ENCODE results near the gene CDH23.

Gene CDH23

DNA sequence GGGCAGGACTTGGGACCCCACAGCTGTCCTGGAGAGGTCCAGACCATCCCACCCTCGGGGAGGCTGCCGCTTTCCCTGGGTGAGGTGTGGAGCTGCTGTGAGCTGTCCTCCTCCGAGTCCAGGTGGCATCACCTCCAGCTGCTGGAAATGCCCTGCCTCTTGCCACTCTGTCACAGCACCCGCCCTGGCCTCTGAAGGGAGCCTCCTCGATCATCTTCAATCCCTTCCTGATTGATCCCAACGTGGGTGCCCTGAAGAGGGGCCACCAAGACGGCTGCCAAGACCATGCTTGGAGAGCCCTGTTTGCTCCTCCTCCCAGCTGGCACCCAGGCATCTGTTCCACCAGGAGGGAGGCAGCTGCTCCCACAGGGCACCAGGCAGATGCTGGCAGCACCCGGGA is 318.3 kb downstream of the CDH23 start:
- no peak for DNase-seq

DNA sequence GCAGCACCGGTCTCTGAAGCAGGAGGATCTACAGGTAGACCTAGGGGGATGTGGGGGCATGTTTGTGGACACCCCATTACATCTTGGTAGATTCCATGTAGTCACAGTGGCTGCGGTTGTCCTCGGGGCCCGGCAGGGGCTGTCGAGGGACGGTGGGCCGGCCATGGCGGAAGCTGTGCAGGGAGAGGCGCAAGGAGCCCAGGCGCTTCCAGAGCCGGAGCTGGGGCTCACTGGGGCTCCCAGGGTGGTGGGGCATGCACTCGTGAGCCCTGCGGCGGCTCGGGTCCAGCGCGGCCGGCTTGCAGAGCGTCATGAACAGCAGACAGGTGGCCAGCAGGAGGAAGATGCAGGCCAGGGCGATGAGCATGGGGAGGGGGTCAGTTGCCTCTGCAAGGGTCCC is 319.1 kb downstream of the CDH23 start:
- no peak for DNase-seq

DNA sequence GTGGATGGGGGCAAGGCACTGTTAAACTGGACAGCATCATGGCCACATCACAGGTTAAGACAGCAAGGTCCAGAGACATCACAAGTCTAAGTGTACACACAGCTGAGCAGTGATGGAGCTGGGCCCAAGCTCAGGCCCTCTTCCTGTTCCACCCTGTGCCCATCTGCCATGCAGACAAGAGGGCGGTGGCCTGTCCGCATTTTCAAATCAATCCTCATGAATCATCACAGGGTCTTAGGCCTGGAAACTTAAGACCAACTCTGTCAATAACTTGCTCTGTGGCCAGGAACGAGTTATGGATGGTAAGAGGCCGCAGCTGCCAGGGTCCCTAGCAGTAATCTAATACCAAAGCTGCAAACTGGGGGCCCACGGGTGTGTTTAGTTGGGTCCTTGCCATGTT is 319.7 kb downstream of the CDH23 start:
- DNase-seq: no peak

DNA sequence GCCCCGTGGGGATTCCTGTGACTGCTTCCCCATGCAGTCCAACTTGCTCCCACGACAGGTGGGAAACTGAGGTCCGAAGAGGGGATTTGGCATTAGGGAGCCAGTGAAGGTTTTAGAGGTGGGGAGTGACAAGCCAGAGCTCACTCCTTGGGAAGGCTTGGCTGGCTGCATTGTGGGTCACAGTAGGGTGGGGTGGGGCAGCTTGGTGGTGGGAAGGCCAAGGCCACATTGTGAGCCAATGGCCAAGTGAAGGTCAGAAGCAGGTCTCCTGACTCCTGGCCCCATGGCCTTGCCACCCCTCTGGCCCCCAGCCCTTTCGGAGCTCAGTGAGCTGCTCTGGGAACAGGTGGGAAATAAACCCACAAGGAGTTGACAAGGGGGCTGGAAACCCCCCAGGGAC is 320.3 kb downstream of the CDH23 start:
- DNase-seq: no peak

DNA sequence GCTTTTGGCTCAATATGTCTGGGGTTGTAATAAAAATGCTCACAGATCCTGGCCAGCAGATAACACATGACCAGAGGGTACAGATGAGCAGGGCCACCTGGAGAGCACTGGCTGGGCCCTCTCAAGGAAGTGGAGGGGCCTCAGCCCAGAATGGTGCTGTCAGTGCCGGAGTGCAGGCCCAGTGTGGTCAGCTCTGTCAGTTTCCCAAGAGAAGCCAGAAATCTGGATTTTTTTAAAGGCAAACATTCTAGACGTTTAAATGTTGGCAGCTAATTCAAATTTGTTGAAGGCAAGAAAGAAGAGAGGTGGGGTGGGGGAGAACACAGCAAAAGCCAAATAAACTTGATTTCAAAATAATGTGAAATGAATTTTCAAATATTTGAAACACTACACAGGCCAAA is 320.8 kb downstream of the CDH23 start:
- no peak for DNase-seq

DNA sequence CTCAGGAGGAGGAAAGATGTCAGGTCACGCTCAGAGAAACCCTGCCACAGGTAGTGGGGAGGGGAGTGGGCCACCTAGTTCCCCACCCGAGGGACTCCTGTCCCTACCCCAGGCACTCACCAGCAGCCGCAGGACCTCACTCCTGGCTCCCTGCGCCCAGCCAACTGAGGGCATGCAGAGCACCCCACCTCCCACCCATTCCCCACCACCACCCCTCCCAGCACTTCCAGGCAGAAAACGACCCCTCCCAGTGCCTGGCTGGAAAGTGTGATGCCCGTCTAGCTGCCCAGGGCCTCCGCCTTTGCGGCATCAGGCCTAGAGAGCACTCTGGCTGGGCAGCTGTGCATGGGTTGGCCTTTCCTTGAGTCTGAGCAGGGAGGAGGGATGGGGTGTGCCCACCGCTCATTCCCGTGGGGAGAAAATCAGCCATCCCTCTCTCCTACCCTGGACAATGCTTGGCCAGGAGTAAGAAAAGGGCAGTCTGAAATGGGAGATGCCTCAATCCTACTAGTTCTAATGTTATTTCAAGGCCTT is 321.5 kb downstream of the CDH23 start:
- no peak for DNase-seq

DNA sequence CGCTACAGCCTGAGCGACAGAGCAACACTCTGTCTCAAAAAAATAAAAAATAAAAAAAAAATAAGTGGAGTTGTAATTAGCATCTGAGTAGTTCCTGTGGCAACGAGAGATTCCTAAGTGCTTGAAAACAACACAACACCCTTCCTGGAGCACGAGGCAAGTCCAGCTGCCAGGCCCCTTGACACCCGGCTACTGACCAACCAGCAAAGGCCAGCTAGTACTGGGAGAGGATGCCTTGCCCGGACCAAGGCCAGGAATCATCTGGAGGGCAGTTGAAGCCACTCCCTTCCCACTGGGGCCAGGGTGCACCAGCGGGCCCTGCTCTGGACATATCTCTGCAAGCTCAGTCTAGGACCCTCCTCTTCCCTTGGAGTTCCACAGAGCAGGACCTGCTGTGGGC is 322.3 kb downstream of the CDH23 start:
- peak; percentile 9 for DNase-seq

DNA sequence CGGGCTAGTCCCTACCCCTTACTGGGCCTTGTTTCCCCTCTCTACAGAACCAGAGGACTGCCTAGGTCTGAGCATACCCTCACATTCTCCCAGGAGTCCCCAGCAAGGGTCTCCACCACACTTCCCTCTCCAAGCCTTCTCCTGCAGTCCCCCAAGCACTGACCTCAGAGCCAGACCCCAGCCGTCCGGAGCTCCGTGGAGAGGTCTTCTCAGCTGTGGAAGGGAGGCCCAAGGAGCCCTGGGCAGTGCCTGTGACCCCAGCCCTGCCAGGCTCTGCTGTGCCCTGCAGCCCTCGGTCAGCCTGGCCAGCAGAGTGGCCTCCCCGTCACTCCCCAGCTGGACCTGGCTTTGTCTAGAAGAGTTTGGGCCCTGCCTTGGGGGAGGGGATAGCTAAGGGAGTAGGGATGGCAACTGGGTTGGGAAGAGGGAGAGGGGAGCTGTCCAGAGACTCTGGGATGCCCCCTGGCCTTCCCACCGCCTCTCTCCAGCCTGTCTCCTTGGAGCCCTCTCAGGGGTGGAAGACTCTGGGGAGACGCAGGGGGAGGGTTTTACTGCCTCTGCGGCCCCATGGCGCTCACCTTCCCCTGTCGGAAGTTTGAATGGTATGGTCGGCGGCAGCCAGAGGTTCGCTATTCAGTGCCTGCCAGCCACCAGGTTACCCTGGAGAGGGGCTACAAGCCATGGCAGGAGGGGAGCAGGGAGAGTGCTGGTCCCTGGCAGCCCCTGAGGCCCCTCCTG is 322.9 kb downstream of the CDH23 start, which contains the start of gene C10orf105:
C10orf105 (minus strand) TSS at position 315 of the 738 bp plus-strand sequence. CDS start 3,441 bp downstream, outside the sequence.
- DNase-seq: no peak

DNA sequence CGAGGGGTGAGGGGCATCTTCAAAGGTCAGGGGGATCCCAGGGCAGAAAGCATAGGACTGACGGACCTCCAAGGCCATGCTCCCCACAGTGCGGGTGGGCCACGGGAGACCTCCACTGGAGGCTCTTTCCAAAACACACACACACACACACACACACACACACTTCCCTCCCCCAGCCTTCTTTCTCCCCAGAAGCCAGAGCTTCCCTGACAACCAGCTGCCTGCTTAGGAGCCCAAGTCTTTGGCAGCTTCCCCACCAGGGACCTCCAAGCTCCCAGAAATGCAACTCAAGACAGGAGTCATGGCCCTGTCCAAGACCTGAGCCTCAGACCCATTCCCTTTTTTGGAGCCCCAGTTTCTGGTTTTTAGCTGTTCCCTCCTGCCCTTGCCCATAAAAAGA is 323.6 kb downstream of the CDH23 start:
- DNase-seq: no peak

DNA sequence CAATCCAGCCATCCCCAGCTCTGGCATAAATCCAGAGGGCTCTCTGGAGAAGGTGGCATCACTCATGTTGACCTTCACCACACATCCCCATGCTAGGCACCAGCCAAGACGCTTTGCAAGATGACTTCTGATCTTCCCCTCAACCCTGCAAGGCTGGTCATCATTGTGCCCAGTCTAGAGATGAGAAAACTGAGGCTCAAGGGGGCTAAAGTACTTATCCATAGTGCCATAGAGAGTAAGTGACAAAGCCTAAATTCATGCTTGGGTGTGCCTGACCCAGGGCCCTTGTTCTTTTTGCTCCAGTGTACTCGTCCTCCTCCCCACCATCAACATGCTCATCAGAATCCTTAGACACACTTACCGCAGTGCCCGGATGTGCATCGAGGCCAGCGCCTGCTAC is 324.6 kb downstream of the CDH23 start:
- no peak for DNase-seq

DNA sequence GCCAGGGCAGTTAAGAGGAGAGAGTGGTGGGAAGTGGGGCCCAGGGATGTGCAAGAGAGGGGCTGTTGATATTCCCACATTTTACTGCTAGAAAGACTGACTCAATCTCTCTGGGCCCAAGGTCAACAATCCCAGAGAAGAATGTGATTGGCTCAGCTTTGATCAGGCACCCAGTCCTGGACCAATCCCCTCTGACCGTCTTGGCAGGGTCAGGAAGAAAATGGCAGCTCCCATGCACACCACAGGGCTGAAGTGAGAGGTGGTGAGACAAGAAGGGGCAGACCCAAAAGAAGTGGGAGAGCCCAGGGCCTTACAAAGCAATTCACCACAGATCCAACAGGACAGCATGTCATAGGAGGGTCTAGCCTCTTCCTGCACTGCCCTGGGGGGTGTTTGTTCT is 326.1 kb downstream of the CDH23 start:
- no peak for DNase-seq

DNA sequence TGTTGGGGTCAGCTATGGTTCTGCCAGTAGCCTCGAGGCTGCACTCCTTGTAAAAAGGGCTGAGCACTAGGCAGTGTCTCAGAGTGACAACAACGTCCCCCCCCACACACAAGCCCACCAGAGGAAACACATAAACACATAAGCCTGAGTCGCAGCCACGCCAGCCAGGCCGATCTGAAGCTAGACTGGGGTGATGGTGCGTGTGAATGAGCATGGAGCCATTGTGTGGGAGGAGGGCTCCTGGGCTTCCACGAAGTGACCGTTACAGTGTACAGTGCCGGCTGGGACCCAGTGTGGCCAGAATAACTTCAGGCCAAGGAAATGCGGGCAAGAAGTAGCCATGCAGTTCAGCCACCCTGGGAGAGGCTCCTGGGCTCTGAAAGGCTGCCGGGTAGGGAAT is 326.6 kb downstream of the CDH23 start:
- DNase-seq: no peak

DNA sequence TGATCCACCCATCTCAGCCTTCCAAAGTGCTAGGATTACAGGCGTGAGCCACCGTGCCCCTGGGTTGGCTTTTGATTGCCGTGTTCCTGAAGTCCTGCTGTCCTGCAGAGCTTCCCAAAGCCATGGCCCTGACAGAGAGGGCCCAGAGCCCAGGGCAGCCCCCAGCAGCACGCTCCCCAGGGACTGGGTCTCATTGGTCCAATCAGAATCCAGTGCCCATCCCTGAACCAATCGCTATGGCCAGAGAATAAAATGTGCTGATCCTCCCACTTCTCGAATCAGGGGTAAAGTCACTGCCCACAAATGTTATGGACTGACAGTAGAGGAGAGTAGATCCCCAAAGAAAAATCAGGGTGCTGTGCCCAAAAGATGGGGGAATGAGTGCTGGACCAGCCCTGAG is 327.8 kb downstream of the CDH23 start:
- DNase-seq: no peak

DNA sequence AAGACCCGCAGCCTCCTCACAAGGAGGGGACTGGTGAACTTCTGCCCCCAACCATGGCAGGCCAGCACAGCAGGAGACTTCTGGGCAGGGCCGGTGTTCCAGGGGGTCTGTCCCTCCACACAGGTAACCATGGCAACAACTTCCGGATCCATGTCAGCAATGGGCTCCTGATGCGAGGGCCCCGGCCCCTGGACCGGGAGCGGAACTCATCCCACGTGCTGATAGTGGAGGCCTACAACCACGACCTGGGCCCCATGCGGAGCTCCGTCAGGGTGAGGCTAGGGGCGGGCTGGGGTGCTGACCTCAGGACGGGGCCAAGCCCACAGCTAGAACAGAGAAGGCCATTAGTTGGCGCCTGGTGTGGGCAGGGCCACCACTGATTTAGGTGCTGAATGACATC is 328.5 kb downstream of the CDH23 start:
- no peak for DNase-seq

DNA sequence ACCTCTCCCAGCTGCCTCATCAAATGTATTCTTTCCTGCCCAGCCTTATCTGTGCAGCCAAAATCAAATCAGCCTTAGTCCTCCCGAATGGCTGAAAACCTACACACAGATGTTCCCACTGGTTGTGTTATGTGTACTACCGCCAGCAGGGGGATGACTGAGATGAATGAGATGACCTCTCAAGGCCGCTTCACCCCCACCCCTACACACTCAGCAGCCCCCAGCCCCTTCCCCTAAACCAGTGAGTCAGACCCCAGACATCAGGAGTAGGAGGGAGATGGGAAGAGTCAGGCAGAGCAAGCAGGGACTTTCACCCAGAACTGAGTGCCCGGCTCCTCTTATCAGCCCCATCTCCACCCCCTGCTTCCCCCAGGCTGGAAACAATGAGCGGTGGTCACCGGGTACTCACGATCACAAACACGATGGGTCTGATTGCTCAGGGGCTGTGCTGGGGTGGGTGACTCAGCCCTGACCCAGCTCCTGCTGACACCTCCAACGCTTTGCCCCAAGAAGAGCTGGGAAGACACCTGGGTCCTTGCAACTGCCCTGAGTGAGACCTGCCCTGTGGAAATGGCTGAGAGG is 329.4 kb downstream of the CDH23 start:
- DNase-seq: peak; percentile 30

DNA sequence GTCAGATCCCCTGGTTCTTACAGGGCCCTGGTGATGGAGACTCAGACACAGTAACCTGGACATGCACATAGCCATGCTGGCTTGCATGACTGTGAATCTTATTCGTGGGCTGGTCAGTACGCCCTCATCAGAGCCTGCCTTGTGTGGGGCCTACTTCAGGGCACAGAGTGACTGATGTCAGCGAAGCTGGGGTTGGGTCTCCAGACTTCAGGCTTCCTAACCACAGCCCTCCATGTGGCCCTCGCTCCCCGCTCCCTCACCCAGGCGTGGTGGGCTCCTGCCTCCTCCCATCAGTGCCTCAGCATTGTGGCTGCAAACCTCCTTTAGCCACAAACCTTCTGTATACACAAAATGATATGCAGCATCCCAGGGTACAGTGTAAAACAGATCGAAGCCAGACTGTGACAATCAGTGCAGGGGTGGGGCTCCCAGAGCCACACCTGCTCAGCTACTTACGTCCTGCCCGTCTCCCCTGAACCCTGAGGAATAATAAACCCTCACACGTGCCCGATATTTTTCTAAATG is 329.9 kb downstream of the CDH23 start:
- no peak for DNase-seq

DNA sequence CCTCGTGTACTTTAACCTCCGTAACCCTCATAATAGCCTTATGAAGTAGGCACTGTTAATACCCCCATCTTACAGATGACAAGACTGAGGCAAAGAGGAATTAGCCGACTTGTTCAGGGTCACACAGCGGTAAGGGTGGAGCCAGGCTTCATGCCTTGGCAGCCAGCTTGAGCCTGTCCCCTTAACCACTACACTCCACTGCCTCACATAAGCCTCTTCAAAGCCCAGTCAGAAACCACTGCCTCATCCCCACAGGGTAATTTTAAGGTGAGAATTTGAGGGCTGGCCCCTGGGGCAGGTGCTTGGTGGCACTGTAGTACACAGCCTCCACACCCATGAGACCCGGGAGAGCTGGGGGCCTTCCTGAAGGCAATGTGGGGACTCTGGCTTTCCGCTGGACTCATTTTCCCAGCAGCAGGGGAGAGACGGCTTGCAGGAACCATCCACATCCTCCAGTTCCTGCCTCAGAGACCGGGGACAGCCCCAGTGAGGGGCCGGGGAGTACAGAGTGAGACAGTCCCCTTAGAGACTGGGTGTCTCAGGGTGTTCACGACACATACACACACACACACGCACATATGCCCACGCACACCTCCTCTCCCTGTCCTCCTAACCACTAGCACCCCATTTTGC is 330.5 kb downstream of the CDH23 start:
- no peak for DNase-seq

DNA sequence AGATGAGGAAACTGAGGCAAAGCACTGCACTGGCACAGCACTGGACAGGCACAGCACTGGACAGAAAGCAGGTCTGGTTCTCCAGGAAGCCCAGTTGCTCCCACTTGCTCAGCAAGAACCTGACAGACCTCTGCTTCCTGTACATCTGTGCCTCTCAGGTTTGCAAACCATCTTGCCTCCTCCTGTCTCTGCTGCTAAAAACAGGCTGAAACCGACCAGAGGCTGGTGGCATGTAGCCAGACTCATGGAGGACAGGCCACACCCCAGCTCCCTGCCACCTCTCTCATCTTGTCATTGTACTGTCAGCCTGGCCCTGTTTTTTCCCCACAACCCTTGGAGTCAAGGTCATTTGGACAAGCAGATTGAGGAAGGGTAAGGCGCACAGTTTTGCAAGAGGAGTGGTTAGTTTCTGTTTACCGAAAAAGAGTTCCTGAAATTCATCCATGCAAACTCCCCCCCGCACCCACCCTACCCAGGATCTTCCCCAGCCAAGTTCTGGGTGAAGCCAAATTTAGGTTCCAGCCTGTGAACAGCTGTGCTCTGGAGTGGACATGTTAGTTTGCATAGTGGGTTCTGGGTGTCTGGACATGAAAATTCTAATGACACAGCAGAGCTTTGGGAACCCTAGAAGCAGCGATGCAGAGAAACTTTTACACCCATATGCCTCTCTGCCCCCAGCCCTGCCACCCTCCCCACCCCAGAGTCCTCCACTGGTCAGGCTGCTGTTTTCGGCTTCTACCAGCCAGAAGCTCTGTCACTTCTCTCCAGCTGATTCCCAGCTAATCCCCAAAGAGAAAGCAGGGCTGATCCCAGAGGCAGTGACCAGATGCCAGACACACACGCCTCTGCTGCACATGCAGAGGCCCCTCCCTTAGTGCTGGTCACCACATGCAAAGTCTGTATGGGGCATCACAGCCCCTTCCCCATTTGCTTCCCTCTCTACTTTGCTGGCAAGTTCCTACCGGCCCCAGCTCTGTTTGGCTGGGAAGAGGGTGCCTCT is 331.3 kb downstream of the CDH23 start:
- DNase-seq: peak; percentile 73

DNA sequence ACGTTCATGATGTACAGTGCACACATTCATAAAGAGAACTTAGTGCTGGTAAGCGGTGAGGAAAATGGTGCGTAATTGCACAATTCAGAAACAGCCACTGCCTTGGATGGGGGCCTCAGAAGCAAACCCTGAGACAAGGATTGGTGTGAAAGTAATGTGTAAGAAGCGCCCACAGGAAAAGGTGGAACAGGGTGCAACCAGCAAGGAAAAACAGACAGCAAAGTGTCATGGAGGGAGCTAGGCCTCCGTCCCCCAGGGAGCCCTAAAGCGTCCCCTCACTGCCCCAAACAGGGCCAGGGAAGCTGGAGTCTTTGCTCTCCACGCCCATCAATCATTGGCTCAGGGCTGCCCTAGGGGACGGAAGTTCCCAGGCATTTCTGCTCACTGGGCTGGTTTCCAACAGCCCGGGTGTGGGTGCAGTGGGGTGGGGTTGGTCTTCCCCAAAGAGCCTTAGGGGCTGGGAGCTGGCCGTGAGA is 332.5 kb downstream of the CDH23 start:
- no peak for DNase-seq

DNA sequence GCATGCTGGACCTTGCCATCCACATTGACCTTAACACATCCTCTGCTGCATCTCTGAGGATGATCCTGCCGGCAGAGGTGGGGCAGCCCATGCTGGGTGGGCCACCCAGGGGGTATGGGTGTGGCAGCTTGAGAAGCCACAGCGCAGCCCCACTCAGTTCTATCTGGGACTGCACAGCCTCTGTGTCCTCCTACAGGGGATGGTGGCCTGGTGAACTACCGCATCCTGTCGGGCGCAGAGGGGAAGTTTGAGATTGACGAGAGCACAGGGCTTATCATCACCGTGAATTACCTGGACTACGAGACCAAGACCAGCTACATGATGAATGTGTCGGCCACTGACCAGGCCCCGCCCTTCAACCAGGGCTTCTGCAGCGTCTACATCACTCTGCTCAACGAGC is 335.1 kb downstream of the CDH23 start:
- DNase-seq: no peak

DNA sequence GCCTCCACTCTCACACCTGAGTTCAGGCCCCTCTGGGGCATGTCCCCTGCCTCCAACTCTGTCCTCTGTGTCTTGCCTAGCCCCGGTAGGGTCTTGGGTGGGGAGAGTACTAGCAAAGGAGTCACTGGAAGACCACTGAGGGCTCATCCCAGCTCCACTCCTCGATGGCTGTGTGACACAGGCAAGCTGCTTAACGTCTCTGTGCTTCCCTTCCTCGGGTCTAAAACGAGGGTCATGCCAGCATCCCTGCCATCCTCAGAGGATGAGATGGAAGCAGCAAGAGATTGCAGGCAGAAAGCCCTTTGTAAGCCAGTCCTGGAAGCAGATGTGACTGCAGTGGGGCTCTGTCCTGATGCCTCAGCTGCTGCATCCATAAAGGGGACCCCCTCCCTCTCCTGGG is 338.1 kb downstream of the CDH23 start:
- no peak for DNase-seq
